ENCODE measurements around the gene MRPL58. TPM values are rescaled to one million over a fixed set of nuclear protein-coding genes. Genes with fewer than 3 reads are reported as not detected.
A peak's percentile ranks its signal among the peaks of the same experiment; 100 is the strongest.
"Not testable (repeated sequence)": the region's sequence is repeated elsewhere in the genome, so short reads cannot be mapped to it uniquely, and the experiment has no call there.

MRPL58 gene
- polyA plus RNA-seq, 6 donors from 2014 or later: 32.4 to 47.3 (median 39.6) TPM

- ATAC-seq (ENCODE audit: low read depth in 2 of 2): no peak
- H3K4me3 Mint-ChIP-seq: peak overlapping the region in 5 of 8 donors; percentile 1 to 96 (median 64)
- no peak overlapping the region for H3K27ac Mint-ChIP-seq
- DNase-seq: no peak
- H3K9me3 Mint-ChIP-seq: no peaks in the 10 kb centered on the region
- H3K36me3 Mint-ChIP-seq: peaks cover 0 to 4% of the 10 kb centered on the region in 2 donors
- peaks cover 4 to 16% (median 9%) of the 10 kb centered on the region in 3 donors for H3K27me3 Mint-ChIP-seq
- H3K4me1 Mint-ChIP-seq: peaks cover 19 to 30% (median 27%) of the 10 kb centered on the region in 3 donors
These were observed 1.6 kb upstream of the MRPL58 start for GRCh38 chr17:75010683-75011400.

- peaks cover 23 to 35% (median 29%) of the 10 kb centered on the region in 3 donors for H3K4me1 Mint-ChIP-seq
- no peak for DNase-seq
- ATAC-seq (ENCODE audit: low read depth in 2 of 2): no peak
- H3K36me3 Mint-ChIP-seq: peaks cover 6% of the 10 kb centered on the region in 2 donors
- no peaks in the 10 kb centered on the region for H3K9me3 Mint-ChIP-seq
- H3K4me3 Mint-ChIP-seq: peak overlapping the region; percentile 92 to 96 (median 95)
- peak overlapping the region in 3 of 6 donors; percentile 33 to 92 (median 86) for H3K27ac Mint-ChIP-seq
- H3K27me3 Mint-ChIP-seq: peaks cover 0 to 9% (median 3%) of the 10 kb centered on the region in 3 donors
These were observed 922 bp upstream of the MRPL58 start for GRCh38 chr17:75011401-75012095.

- ATAC-seq (ENCODE audit: low read depth in 2 of 2) (no peak), DNase-seq (no peak)
- no peaks in the 10 kb centered on the region for H3K9me3 Mint-ChIP-seq
- H3K4me3 Mint-ChIP-seq: peak overlapping the region; percentile 92 to 96 (median 95)
- peaks cover 0 to 5% (median 0%) of the 10 kb centered on the region in 3 donors for H3K27me3 Mint-ChIP-seq
- peak overlapping the region in 3 of 6 donors; percentile 33 to 92 (median 86) for H3K27ac Mint-ChIP-seq
- H3K36me3 Mint-ChIP-seq: peaks cover 6 to 10% of the 10 kb centered on the region in 2 donors
- peaks cover 23 to 35% (median 31%) of the 10 kb centered on the region in 3 donors for H3K4me1 Mint-ChIP-seq
These were observed 449 bp upstream of the MRPL58 start for GRCh38 chr17:75012096-75012345.

- H3K4me3 Mint-ChIP-seq: peak overlapping the region; percentile 92 to 96 (median 95)
- H3K4me1 Mint-ChIP-seq: peaks cover 23 to 35% (median 32%) of the 10 kb centered on the region in 3 donors
- H3K9me3 Mint-ChIP-seq: no peaks in the 10 kb centered on the region
- DNase-seq (no peak), ATAC-seq (ENCODE audit: low read depth in 2 of 2) (no peak)
- peaks cover 6 to 10% of the 10 kb centered on the region in 2 donors for H3K36me3 Mint-ChIP-seq
- H3K27me3 Mint-ChIP-seq: no peaks in the 10 kb centered on the region
- H3K27ac Mint-ChIP-seq: peak overlapping the region in 5 of 6 donors; percentile 86 to 96 (median 92)
These were observed 656 bp downstream of the MRPL58 start for GRCh38 chr17:75013092-75013559.

GRCh38 chr17:75019146-75019545 lies 6.7 kb downstream of the MRPL58 start:
- no peak for DNase-seq
- H3K36me3 Mint-ChIP-seq: peaks cover 29 to 30% of the 10 kb centered on the region in 2 donors

GRCh38 chr17:75019710-75020109 lies 7.2 kb downstream of the MRPL58 start:
- H3K4me1 Mint-ChIP-seq: peaks cover 7 to 11% (median 10%) of the 10 kb centered on the region in 3 donors
- DNase-seq: no peak
- ATAC-seq (ENCODE audit: low read depth in 2 of 2): no peak
- peaks cover 29% of the 10 kb centered on the region in 2 donors for H3K36me3 Mint-ChIP-seq
- no peak overlapping the region for H3K4me3 Mint-ChIP-seq
- H3K27ac Mint-ChIP-seq: no peak overlapping the region
- H3K9me3 Mint-ChIP-seq: no peaks in the 10 kb centered on the region
- H3K27me3 Mint-ChIP-seq: no peaks in the 10 kb centered on the region

More at GRCh38 chr17:75019146-75019545, 6.7 kb downstream of the MRPL58 start:
- H3K4me1 Mint-ChIP-seq: peaks cover 7 to 11% (median 10%) of the 10 kb centered on the region in 3 donors
- H3K9me3 Mint-ChIP-seq: no peaks in the 10 kb centered on the region
- H3K27me3 Mint-ChIP-seq: no peaks in the 10 kb centered on the region
- no peak for ATAC-seq (ENCODE audit: low read depth in 2 of 2)
- H3K4me3 Mint-ChIP-seq: no peak overlapping the region
- no peak overlapping the region for H3K27ac Mint-ChIP-seq

GRCh38 chr17:75020331-75021110 lies 8.1 kb downstream of the MRPL58 start:
- no peak for DNase-seq
- Mint-ChIP-seq H3K27me3 (no peaks in the 10 kb centered on the region), H3K36me3 (peaks cover 27 to 29% of the 10 kb centered on the region in 2 donors), H3K4me3 (no peak overlapping the region), H3K9me3 (no peaks in the 10 kb centered on the region), H3K4me1 (peaks cover 4 to 13% (median 11%) of the 10 kb centered on the region in 3 donors), H3K27ac (peak overlapping the region in 2 of 6 donors; percentile 15 to 38)
- ATAC-seq (ENCODE audit: low read depth in 2 of 2): no peak

GRCh38 chr17:75024686-75025397 lies 12.4 kb downstream of the MRPL58 start:
- peaks cover 0 to 16% (median 5%) of the 10 kb centered on the region in 7 donors for H3K9me3 Mint-ChIP-seq
- no peak for DNase-seq
- H3K27me3 Mint-ChIP-seq: no peaks in the 10 kb centered on the region
- peak overlapping the region in 2 of 8 donors; percentile 6 to 63 for H3K4me3 Mint-ChIP-seq
- no peak for ATAC-seq (ENCODE audit: low read depth in 2 of 2)
- H3K27ac Mint-ChIP-seq: no peak overlapping the region
- peaks cover 0 to 8% (median 6%) of the 10 kb centered on the region in 3 donors for H3K4me1 Mint-ChIP-seq
- H3K36me3 Mint-ChIP-seq: peaks cover 15 to 16% of the 10 kb centered on the region in 2 donors

- DNase-seq; H3K4me1 Mint-ChIP-seq; H3K27me3 Mint-ChIP-seq; ATAC-seq (ENCODE audit: low read depth in 2 of 2): not testable (repeated sequence)
- Mint-ChIP-seq H3K9me3 (peaks cover 0 to 19% (median 7%) of the 10 kb centered on the region in 7 donors), H3K36me3 (peaks cover 14 to 15% of the 10 kb centered on the region in 2 donors), H3K27ac (peak overlapping the region in 1 of 6 donors; percentile 72), H3K4me3 (peak overlapping the region in 2 of 8 donors; percentile 6 to 63)
These were observed 12.9 kb downstream of the MRPL58 start for GRCh38 chr17:75025398-75025734.

GRCh38 chr17:75026650-75027049 lies 14.2 kb downstream of the MRPL58 start:
- H3K4me3 Mint-ChIP-seq; ATAC-seq (ENCODE audit: low read depth in 2 of 2); H3K27ac Mint-ChIP-seq; DNase-seq; H3K27me3 Mint-ChIP-seq; H3K4me1 Mint-ChIP-seq: not testable (repeated sequence)
- peaks cover 0 to 22% (median 8%) of the 10 kb centered on the region in 7 donors for H3K9me3 Mint-ChIP-seq
- peaks cover 4 to 12% of the 10 kb centered on the region in 2 donors for H3K36me3 Mint-ChIP-seq

- DNase-seq (no peak), ATAC-seq (ENCODE audit: low read depth in 2 of 2) (no peak)
- Mint-ChIP-seq H3K9me3 (peaks cover 0 to 22% (median 8%) of the 10 kb centered on the region in 7 donors), H3K4me1 (peaks cover 31 to 38% (median 37%) of the 10 kb centered on the region in 3 donors), H3K27me3 (peaks cover 0 to 5% (median 3%) of the 10 kb centered on the region in 3 donors), H3K27ac (no peak overlapping the region), H3K36me3 (no peaks in the 10 kb centered on the region), H3K4me3 (peak overlapping the region in 1 of 8 donors; percentile 28)
These were observed 17.7 kb downstream of the MRPL58 start for GRCh38 chr17:75030161-75030560.

- H3K27ac Mint-ChIP-seq: peak overlapping the region; percentile 78 to 100 (median 80)
- peaks cover 35 to 39% (median 36%) of the 10 kb centered on the region in 3 donors for H3K4me1 Mint-ChIP-seq
These were observed 19.7 kb downstream of the MRPL58 start for GRCh38 chr17:75031972-75032719.

More at GRCh38 chr17:75031972-75032719, 19.7 kb downstream of the MRPL58 start:
- Mint-ChIP-seq H3K36me3 (no peaks in the 10 kb centered on the region), H3K27me3 (peaks cover 0 to 5% (median 3%) of the 10 kb centered on the region in 3 donors), H3K9me3 (peaks cover 0 to 12% (median 3%) of the 10 kb centered on the region in 7 donors), H3K4me3 (peak overlapping the region; percentile 85 to 99 (median 95))
- ATAC-seq (ENCODE audit: low read depth in 2 of 2): peak; percentile 51 to 52
- DNase-seq: peak; percentile 52

Measured in naive B cell (primary cell).